Mesothelial cell of epicardium (in vitro differentiated cells): ENCODE measurements around the gene TRIO. TPM values are rescaled to one million over a fixed set of nuclear protein-coding genes. Genes with fewer than 3 reads are reported as not detected.
A peak's percentile ranks its signal among the peaks of the same experiment; 100 is the strongest.

ENCODE experiments used
- DNase-seq, 2 experiments: peaks; one replicate each; pipeline ENCODE4 v3.0.0; 2021; ENCODE audit warnings: low spot score in 2 of 2; ENCODE audit not compliant: unreplicated experiment in 2 of 2
- H3K27ac Mint-ChIP-seq: 2 replicates; pipeline ENCODE4 v1.8.0; 2021; ENCODE audit warnings: mixed read lengths
- H3K27me3 Mint-ChIP-seq: 2 replicates; pipeline ENCODE4 v1.8.0; 2021; ENCODE audit warnings: low read depth, mixed read lengths
- H3K36me3 Mint-ChIP-seq: 2 replicates; pipeline ENCODE4 v1.8.0; 2021; ENCODE audit warnings: mixed read lengths
- H3K4me1 Mint-ChIP-seq: 2 replicates; pipeline ENCODE4 v1.8.0; 2021; ENCODE audit warnings: mixed read lengths
- H3K4me3 Mint-ChIP-seq: 2 replicates; pipeline ENCODE4 v1.8.0; 2021; ENCODE audit warnings: mild to moderate bottlenecking, moderate library complexity, mixed read lengths
- H3K9me3 Mint-ChIP-seq: 2 replicates; pipeline ENCODE4 v1.8.0; 2021; ENCODE audit warnings: mixed read lengths
- total RNA-seq: library from RNA; stranded (reverse); gene quantifications from 3 replicates; pipeline ENCODE4 v1.2.1, GENCODE V29; 2021
- TF ChIP-seq, protein P1 (sequence below): fragments of 200-600 bp; sonication (generic); IDR thresholded peaks from one replicate; pipeline ENCODE4 v1.5.0; 2021; ENCODE audit warnings: antibody characterized with exemption; ENCODE audit not compliant: unreplicated experiment

The TRIO gene
- total RNA-seq, 1 donor from 2014 or later, result 209 TPM

GRCh38 chr5:14181299-14181968 is 38.3 kb downstream of the TRIO start:
- TF ChIP-seq, protein P1, sequence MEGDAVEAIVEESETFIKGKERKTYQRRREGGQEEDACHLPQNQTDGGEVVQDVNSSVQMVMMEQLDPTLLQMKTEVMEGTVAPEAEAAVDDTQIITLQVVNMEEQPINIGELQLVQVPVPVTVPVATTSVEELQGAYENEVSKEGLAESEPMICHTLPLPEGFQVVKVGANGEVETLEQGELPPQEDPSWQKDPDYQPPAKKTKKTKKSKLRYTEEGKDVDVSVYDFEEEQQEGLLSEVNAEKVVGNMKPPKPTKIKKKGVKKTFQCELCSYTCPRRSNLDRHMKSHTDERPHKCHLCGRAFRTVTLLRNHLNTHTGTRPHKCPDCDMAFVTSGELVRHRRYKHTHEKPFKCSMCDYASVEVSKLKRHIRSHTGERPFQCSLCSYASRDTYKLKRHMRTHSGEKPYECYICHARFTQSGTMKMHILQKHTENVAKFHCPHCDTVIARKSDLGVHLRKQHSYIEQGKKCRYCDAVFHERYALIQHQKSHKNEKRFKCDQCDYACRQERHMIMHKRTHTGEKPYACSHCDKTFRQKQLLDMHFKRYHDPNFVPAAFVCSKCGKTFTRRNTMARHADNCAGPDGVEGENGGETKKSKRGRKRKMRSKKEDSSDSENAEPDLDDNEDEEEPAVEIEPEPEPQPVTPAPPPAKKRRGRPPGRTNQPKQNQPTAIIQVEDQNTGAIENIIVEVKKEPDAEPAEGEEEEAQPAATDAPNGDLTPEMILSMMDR, result no peak
- Mint-ChIP-seq H3K4me3 (no peak overlapping the region), H3K27me3 (no peaks in the 10 kb centered on the region), H3K27ac (no peak overlapping the region), H3K4me1 (peaks cover 51% of the 10 kb centered on the region), H3K36me3 (no peaks in the 10 kb centered on the region), H3K9me3 (no peaks in the 10 kb centered on the region)
- no peak for DNase-seq

DNA sequence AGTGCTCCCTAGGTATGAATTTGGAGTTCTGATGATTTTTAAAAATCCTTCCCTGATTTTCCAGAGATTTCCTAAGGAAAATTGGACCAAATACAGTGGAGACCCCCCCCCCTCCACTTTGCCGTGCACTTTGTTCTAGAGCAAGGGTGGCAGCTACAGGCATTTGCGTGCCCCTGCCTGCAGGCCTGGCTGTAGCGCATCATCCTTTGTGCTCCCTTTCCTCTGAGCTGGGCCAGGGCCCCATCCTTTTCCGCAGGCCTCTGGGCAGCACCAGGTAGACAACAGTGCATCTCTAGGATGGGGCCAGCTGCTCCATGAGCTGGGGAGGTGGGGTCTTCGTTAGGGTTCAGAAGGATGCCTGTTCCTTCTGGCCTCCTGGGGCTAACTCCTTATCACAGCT is 39.6 kb downstream of the TRIO start:
- no peaks in the 10 kb centered on the region for H3K36me3 Mint-ChIP-seq
- H3K27me3 Mint-ChIP-seq, result no peaks in the 10 kb centered on the region
- DNase-seq, result no peak
- H3K27ac Mint-ChIP-seq, result no peak overlapping the region
- no peaks in the 10 kb centered on the region for H3K9me3 Mint-ChIP-seq
- peaks cover 57% of the 10 kb centered on the region for H3K4me1 Mint-ChIP-seq
- TF ChIP-seq, protein P1, result no peak
- no peak overlapping the region for H3K4me3 Mint-ChIP-seq

- DNase-seq, result no peak
- H3K36me3 Mint-ChIP-seq, result no peaks in the 10 kb centered on the region
- peak overlapping the region; percentile 15 for H3K27ac Mint-ChIP-seq
- TF ChIP-seq, protein P1, result no peak
- H3K9me3 Mint-ChIP-seq, result no peaks in the 10 kb centered on the region
- H3K27me3 Mint-ChIP-seq, result no peaks in the 10 kb centered on the region
- H3K4me3 Mint-ChIP-seq, result no peak overlapping the region
- H3K4me1 Mint-ChIP-seq, result peaks cover 55% of the 10 kb centered on the region
These were observed 40.2 kb downstream of the TRIO start for GRCh38 chr5:14183187-14183939.

- no peaks in the 10 kb centered on the region for H3K9me3 Mint-ChIP-seq
- peak overlapping the region; percentile 4 for H3K27ac Mint-ChIP-seq
- H3K4me3 Mint-ChIP-seq, result no peak overlapping the region
- TF ChIP-seq, protein P1, result no peak
- peaks cover 47% of the 10 kb centered on the region for H3K4me1 Mint-ChIP-seq
- DNase-seq, result no peak
- H3K27me3 Mint-ChIP-seq, result no peaks in the 10 kb centered on the region
- no peaks in the 10 kb centered on the region for H3K36me3 Mint-ChIP-seq
These were observed 40.9 kb downstream of the TRIO start for GRCh38 chr5:14184082-14184481.

DNA sequence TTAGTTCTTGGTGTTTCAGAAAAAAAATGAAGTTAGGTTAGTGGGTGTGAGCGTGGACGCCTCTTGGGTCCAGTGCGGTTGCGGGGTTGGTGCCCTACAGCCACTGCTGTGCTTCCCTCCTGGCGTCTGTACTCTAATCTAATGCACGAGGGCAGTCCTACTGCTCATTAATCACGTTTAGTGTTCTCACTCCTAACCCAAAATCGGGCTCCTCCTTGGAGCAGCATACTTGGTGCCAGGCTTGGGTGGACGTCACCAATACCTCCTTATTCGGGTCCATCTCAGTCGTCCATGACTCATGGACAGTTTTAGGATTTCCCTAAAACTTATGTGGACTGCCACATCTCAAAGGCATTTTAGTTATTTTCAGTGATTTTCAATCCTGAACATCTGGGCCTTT is 41.6 kb downstream of the TRIO start:
- Mint-ChIP-seq H3K27ac (no peak overlapping the region), H3K4me3 (no peak overlapping the region), H3K9me3 (no peaks in the 10 kb centered on the region), H3K27me3 (no peaks in the 10 kb centered on the region), H3K36me3 (no peaks in the 10 kb centered on the region), H3K4me1 (peaks cover 47% of the 10 kb centered on the region)
- TF ChIP-seq, protein P1, result no peak
- no peak for DNase-seq
